VCaP (cell line): ENCODE results near the gene ARMC9.

Source experiments
- H3K27ac ChIP-seq: fragments of 450-650 bp; 2 replicates; pipeline ENCODE4 v1.5.1; 2017
- CTCF ChIP-seq: fragments of 450-650 bp; conservative IDR thresholded peaks from 2 replicates; pipeline ENCODE4 v1.5.1; 2017; ENCODE audit warnings: mild to moderate bottlenecking, moderate library complexity

ARMC9 gene

GRCh38 chr2:231383416-231384108 lies 185.1 kb downstream of the ARMC9 start:
- no peak for TF ChIP-seq CTCF
- H3K27ac ChIP-seq, result no peak overlapping the region

- no peak overlapping the region for H3K27ac ChIP-seq
Observed at GRCh38 chr2:231384109-231384435, 185.6 kb downstream of the ARMC9 start.

GRCh38 chr2:231384970-231385369 lies 186.5 kb downstream of the ARMC9 start:
- TF ChIP-seq CTCF, result no peak
- no peak overlapping the region for H3K27ac ChIP-seq

More at GRCh38 chr2:231384109-231384435, 185.6 kb downstream of the ARMC9 start:
- TF ChIP-seq CTCF, result no peak

- no peak overlapping the region for H3K27ac ChIP-seq
- TF ChIP-seq CTCF, result no peak
Observed at GRCh38 chr2:231385429-231385828, 187.0 kb downstream of the ARMC9 start.

GRCh38 chr2:231386446-231386845 lies 188.0 kb downstream of the ARMC9 start:
- TF ChIP-seq CTCF, result no peak
- no peak overlapping the region for H3K27ac ChIP-seq

- no peak for TF ChIP-seq CTCF
- H3K27ac ChIP-seq, result no peak overlapping the region
Observed at GRCh38 chr2:231387904-231388724, 189.7 kb downstream of the ARMC9 start.

GRCh38 chr2:231388725-231389346 lies 190.4 kb downstream of the ARMC9 start:
- TF ChIP-seq CTCF, result no peak
- H3K27ac ChIP-seq, result no peak overlapping the region
